HG03442 (cell line): ENCODE data around the gene GAL3ST3.
"Not testable (repeated sequence)": the region's sequence is repeated elsewhere in the genome, so short reads cannot be mapped to it uniquely, and the experiment has no call there.

Experiments
- ATAC-seq: cut with Tn5 transposase; IDR thresholded peaks from one replicate; pipeline ENCODE4 v1.9.1; 2021; ENCODE audit warnings: mild to moderate bottlenecking, moderate library complexity; ENCODE audit not compliant: unreplicated experiment

Gene GAL3ST3, protein sequence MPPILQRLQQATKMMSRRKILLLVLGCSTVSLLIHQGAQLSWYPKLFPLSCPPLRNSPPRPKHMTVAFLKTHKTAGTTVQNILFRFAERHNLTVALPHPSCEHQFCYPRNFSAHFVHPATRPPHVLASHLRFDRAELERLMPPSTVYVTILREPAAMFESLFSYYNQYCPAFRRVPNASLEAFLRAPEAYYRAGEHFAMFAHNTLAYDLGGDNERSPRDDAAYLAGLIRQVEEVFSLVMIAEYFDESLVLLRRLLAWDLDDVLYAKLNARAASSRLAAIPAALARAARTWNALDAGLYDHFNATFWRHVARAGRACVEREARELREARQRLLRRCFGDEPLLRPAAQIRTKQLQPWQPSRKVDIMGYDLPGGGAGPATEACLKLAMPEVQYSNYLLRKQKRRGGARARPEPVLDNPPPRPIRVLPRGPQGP

DNA sequence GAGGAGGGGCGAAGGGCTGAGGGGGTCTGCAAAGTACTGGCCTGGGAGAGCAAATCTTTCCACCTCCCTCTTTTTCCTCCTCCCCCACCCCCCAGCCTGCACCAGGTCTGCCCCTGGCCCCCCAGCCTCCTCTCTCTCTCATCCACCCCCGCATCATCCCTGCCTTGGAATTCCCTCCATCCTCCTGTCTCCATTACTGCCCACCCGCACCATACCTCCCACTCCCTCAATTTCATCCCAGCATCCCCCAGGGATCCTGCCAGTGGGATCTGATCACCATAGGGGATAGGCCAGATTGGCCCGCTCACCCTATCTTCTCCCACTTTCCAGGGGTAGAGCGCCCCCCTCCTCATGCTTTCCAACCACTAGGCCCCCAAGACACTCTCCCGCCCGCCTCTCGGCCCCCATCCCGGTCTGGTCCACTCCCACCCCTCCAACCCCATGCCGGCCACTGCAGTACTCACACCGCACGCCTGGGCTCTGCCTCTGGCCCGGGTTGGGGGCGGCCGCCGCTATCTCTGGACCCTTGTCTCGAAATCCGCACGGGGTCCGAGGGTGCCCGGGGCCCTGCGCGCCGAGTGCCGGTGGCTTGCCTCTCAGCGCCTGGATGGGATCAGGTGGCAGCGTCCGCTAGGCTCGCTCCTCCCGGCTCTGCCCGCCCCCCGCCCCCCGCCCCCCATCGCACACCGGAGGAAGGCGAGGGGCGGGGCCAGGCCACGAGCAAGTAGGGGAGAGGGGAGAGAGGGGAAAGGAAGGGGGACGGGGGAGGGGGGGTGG lies at the start of gene GAL3ST3:
GAL3ST3 (minus strand) TSS at position 615 of the 777 bp plus-strand sequence. CDS start 3,746 bp downstream, outside the sequence.
- ATAC-seq, result no peak

DNA sequence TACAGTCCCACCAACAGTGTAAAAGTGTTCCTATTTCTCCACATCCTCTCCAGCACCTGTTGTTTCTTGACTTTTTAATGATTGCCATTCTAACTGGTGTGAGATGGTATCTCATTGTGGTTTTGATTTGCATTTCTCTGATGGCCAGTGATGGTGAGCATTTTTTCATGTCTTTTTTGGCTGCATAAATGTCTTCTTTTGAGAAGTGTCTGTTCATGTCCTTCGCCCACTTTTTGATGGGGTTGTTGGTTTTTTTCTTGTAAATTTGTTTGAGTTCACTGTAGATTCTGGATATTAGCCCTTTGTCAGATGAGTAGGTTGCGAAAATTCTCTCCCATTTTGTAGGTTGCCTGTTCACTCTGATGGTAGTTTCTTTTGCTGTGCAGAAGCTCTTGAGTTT lies 43.2 kb upstream of the GAL3ST3 start:
- ATAC-seq, result not testable (repeated sequence)

DNA sequence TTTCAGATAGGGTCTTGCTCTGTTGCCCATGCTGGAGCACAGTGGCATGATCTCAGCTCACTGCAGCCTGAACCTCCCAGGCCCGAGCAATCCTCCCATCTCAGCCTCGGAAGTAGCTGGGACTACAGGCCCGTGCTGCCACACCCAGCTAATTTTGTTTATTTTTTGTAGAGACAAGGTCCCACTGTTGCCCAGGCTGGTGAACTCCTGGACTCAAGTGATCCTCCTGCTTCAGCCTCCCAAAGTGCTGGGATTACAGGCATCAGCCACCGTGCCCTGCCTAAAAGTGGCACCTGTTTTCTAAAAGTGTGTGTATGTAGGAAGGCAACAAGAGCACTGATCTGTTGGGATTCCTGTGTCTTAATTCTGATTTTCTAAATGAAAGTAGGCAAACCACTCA lies 41.3 kb upstream of the GAL3ST3 start:
- ATAC-seq, result no peak

DNA sequence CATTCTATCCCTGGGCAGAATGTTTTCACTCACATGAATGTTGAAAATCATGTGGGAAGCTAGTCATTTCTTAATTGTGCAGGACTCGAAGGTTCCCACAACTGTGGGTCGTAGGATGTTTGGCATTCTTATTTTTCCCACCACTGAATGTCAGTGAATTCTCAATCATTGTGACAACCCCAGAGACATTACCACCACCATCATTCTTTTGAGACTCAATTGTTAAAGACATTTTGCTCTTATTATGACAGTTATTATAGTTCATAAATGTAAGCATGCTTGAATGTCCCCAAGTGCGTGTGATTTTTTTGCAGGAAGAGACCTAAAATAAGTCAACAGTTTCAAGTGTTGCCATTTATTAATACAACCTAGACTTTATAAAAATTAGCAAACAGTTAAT lies 40.1 kb upstream of the GAL3ST3 start:
- no peak for ATAC-seq

DNA sequence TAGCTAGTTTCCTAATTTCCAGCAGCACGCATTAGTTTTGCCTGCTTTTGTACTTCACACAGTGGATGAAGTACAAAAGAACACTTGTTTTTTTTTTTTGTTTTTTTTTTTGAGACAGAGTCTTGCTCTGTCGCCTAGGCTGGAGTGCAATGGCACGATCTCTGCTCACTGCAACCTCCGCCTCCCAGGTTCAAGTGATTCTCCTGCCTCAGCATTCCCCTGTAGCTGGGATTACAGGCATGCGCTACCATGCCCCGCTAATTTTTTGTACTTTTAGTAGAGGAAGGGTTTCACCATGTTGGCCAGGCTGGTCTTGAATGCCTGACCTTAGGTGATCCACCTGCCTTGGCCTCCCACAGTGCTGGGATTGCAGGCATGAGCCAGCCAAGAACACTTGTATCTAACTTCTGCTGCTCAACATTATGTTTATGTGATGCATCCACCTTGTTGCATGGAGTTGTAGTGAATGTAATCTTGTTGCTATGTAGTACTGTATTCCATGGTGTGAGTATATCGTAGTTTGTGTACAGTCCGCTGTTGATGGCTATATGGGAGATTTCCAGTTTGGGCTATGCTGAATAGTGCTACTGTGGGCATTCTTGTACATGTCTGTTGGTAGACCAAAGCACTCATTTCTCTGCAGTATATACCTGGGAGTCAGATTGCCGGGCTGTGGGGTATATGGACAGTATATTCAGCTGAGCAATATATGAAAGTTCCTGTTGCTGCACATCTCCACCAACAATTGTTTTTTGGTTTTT lies 38.4 kb upstream of the GAL3ST3 start:
- ATAC-seq, result no peak

DNA sequence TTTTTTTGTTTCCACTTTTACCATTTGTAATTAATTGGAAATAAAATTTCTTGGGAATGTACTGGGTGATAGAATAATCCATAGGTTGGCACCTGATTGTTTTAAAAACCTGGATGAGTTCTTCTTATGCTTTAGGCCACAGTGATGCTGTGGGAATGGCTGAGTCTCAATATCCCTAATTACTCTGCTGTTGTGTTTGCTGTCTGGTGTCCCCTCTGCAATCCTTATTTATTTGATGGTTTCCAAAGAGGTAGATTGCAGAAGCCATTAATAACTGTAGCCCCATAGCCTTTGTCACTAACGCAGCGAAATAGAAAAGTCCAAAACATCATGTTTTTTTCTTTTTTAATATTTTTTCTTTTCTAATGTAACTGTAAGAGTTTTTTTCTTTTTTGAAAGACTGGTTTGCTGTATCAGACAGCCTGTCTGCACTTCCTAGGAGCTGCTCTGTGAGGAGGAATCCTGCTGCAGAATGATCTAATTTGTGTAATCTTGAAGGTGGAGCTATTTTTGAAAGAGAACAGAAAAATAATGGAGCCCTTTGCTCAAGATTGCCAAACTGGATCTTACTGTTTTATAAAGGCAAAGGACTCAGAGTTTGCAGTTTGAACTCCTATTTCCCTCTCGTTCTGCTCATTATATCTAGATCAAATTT lies 36.0 kb upstream of the GAL3ST3 start:
- ATAC-seq, result no peak

DNA sequence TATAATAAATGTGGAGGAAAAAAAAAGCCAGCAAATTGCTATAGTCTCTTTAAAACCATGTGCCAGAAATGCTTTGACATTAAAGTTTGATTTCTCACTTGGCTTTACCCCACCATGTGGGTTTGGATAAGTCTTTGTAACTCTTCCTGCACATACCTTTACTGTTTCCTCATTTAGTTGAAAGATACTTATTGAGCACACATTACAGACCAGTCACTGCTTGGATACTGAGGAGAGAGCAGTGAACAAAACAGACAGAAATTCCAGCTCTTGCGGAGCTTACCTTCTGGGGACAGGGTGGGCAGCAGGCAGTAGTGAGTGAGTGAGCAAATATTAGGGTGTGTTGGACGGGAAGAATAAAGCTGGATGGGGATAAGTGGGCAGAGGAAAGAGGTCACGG lies 34.8 kb upstream of the GAL3ST3 start:
- no peak for ATAC-seq

DNA sequence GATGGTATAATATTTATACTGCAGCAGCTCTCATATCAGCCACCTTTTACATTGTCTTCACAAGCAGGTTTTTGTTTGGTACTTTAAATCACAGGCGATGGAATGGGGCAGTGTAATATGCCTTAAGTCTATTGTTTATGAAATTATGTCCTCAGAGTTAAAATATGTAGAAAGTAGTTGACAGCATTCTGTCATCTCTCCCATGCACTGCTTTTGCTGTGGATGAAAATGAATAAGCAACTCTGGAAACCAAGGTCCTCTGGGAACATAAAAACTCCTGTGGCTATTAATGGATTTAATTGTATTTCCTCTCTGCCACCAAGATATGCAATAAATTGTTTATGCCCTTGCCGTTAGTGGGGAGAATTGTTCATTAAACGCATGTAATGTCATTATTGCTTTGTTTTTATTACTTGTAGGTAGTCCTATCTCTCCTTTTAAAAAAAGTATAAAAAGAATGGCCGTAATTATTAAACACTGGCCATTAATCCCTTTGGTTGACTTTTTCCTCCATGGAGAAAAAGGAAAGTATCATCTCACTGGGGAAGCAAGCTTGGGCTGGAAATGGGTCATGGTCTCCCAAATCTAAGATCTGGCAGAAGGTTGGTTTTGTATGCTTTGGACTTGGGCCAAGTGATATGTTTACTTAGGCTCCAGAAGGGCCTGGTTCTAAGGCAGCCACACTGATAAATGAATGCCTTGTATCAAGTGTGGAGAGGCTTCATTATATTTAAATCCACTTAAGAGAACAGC lies 34.2 kb upstream of the GAL3ST3 start:
- no peak for ATAC-seq

DNA sequence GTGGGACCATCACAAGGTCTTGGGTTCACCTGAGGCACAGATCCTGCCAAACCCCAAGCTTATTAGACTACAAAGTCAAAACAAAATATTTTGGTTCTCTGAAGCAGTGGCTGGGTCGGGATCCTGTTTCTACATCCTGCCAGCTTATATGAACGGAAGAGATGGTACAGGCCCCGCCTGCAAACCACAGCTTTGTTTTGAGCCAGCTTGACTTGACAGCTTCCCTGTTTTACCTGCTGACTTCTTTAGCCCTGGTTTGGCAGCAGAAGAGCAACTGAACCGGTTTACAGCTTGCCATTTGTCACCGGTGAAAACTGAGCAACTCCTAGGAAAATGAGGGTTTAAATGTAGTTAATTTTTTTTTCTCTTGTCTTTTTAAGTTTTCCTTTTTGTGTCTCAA lies 32.5 kb upstream of the GAL3ST3 start:
- no peak for ATAC-seq

DNA sequence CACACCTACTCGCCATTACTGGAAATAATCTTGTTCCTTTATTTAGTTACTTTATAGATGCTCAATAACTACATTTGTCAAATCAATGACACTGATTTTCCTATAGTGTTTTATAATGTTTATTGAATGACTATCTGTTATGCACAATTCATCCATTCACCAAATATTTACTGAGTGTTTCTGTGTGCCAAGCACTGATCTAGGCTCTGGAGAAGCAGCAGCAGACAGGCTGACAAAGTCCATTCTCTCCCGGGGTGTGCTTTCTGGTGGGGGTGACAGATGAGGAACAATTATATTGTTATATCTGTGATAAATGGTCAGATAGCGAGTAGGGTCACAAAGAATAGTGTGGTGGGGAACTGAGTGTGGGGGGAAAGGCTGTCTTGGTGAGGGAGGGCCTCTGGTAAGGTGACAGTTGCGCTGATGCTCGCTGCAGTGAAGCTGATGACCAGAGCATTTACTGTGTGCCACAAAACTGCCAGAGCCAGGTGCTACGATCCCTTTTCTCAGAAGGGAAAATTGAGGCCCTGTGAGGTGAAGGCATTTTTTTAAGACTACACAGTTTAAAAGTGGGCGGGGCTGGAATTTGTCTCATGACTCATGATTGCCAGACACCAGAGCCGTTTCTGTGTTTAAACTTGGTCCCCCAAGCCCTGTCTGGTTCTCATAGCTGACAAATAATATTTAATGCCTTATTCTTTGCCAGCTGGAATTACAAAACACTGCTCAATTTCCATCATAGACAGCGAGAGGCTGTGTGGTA lies 31.3 kb upstream of the GAL3ST3 start:
- ATAC-seq, result no peak

DNA sequence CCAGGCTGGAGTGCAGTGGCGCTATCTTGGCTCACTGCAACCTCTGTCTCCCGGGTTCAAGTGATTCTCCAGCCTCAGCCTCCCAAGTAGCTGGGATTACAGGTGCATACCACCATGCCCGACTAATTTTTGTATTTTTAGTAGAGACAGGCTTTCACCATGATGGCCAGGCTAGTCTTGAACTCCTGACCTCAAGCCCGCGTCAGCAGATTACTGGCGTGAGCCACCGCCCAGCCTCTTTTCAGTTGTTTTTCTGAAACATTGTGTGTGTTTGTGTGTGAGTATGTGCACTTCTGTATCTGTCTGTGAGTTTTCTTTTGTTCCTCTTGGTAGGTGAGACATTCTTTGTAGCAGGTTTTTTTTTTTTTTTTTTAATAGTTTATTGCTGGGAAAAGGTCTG lies 30.0 kb upstream of the GAL3ST3 start:
- ATAC-seq, result not testable (repeated sequence)

DNA sequence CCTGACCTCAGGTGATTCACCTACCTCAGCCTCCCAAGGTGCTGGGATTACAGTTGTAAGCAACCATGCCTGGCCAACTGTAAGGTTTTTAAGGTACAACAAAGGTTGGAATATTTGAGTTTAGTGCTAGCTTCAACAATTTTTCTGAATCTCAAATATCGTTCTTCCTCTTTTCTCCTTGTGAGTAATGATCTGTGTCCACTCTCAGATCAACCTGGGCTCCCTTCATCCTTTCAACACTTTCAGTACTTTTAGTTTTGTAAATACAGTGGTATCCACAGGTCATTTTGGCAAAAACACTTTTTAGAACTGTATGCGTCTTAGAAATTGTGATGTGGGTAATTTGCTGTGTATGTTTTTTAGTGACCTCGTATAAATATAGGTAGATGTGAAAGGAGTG lies 29.0 kb upstream of the GAL3ST3 start:
- ATAC-seq, result no peak

DNA sequence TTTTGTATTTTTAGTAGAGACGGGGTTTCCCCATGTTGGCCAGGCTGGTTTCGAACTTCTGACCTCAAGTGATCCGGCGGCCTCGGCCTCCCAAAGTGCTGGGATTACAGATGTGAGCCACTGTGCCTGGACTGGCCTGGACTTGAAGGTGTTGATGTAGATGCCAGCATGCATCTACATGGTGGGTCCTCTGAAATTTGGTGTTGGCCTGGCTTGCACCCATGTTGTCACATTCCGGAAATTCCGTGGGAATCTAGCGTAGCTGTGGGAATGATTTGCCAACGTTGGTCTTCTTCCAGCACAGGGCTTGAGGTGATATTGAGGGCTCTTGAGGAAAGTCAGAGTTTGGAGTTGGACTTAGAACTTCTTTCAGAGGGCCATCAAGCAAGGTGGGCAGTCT lies 27.6 kb upstream of the GAL3ST3 start:
- ATAC-seq, result no peak

DNA sequence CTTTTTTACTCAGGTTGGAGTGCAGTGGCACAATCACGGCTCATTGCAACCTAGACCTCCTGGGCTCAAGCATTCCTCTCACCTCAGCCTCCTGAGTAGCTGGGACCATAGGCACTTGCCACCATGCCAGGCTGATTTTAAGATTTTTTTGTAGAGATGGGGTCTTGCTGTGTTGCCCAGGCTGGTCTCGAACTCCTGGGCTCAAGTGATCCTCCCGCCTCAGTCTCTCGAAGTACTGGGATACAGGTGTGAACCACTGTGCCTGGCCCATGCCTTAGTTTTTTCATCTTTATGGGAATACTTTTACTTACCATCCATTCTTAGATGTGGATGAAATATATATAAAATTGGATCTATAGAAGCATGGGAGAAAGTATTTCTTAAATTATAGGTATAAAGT lies 26.3 kb upstream of the GAL3ST3 start:
- ATAC-seq, result no peak

DNA sequence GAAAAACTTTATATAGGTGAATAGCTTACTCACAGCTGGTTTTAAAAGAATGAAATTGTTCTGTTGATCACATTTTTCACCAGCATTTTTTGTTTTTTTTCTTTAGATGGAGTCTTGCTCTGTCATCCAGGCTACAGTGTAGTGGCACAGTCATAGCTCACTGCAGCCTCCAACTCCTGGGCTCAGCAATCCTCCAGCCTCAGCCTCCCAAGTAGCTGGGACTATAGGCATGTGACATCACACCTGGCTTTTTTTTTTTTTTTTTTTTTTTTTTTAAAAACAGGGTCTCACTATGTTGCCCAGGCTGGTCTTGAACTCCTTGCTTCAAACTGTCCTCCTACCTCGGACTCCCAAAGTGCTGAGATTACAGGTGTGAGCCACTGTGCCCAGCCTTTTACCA lies 24.7 kb upstream of the GAL3ST3 start:
- ATAC-seq, result no peak

DNA sequence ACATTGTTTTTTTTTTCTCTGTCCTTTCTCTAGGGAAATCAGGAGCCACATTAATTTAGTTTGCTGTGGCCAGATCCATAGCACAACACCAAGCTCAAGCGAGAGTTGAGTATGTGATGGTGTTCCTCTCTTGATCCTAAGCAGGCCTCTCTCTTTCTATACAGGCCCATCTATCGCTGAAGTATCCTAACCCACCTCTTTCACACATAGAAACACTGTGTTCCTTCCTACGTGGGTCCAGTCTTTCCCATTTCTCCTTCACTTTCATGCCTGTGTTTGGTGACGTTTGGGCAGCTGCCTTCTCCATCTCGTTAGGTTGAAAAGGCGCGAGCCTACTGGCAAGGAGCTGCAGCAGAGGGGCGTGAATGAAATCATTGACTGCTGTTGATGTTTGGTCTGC lies 23.6 kb upstream of the GAL3ST3 start:
- ATAC-seq, result no peak

DNA sequence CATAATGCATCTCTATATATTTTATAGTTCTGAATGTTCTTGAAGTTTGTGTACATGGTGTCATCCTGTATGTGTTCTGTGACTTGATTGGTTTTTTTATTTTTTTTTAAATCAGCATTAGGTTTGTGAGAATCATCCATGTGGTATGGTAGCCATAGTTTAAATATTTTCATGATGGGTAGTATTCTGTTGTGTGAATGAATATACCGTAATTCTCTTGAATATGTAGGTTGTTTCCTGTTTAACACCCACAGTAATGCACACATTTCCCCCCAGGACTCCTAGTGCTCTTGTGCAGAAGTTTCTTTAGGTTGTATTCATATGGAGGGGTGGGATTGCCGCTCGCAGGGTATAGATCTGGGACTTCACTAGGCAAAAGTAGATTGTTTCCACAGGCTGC lies 23.1 kb upstream of the GAL3ST3 start:
- no peak for ATAC-seq

DNA sequence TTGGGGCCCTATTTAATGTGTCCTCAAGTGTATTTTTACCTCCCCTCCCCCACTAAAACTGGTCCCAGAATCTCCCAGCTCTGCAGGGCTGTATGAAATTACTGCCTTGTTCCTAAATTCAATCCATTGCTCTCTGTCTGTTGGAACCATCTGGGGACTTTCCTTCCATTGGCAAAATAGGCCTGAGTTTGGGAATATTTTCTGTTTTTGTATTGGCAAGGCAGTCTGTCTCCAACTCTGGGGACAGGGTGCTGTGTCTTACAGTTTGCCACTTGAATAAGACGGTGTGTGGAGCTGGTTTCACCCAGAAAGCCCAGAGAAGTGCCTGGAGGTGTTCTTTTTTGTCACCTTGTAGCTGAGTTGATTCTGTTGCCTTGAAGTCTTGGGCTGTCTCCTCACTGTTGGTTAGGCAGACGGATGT lies 22.4 kb upstream of the GAL3ST3 start:
- ATAC-seq, result no peak

DNA sequence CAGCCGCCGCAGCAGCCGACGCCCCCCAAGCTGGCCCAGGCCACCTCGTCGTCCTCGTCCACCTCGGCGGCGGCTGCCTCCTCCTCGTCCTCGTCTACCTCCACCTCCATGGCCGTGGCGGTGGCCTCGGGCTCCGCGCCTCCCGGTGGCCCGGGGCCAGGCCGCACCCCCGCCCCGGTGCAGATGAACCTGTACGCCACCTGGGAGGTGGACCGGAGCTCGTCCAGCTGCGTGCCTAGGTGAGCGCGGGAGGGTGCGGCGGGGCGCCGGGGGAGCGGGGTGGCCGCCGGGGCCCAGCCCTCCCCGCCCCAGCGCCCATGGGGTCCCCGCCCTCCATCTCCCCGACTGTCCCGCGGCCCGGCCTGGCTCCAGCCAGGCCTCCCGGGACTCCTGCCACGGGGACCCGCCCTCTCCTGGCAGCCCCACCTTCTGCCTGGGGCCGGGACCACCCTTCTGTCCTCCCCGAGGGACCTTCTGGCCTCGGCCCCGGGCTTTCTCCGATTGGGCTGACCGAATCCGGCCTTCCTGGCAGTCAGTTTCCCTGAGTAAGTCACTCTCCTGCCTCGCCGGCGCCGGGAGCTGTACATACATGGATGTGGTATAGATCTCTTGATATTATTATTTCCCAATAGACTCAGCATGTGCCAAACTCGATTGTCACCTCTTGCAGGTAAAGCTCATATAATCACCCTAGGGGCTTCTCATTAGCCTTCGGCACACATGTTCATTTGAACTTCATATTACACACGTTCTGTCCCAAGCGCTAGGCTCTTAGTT lies 21.8 kb upstream of the GAL3ST3 start:
- peak; percentile 12 for ATAC-seq
